EL (cell line): ENCODE data around the gene CD244.
"Not testable (repeated sequence)": the region's sequence is repeated elsewhere in the genome, so short reads cannot be mapped to it uniquely, and the experiment has no call there.

Experiments used
- DNase-seq: peaks from one replicate; pipeline ENCODE4 v3.0.0-alpha.2; 2016

CD244 gene

GRCh38 chr1:160807247-160807646, 55.4 kb downstream of the CD244 start:
- no peak for DNase-seq

GRCh38 chr1:160806784-160807183, 55.9 kb downstream of the CD244 start:
- DNase-seq: no peak

- DNase-seq: no peak
These were observed 56.5 kb downstream of the CD244 start for GRCh38 chr1:160806109-160806665.

- no peak for DNase-seq
These were observed 60.7 kb downstream of the CD244 start for GRCh38 chr1:160801836-160802580.

GRCh38 chr1:160800645-160801408, 61.9 kb downstream of the CD244 start:
- no peak for DNase-seq

- no peak for DNase-seq
These were observed 62.5 kb downstream of the CD244 start for GRCh38 chr1:160800142-160800541.

- DNase-seq: no peak
These were observed 63.0 kb downstream of the CD244 start for GRCh38 chr1:160799641-160800040.

GRCh38 chr1:160798439-160798838, 64.2 kb downstream of the CD244 start:
- DNase-seq: no peak

GRCh38 chr1:160797861-160798273, 64.8 kb downstream of the CD244 start:
- DNase-seq: no peak

- no peak for DNase-seq
These were observed 65.4 kb downstream of the CD244 start for GRCh38 chr1:160797271-160797709.

- no peak for DNase-seq
These were observed 66.7 kb downstream of the CD244 start, which contains the start of gene LY9 for GRCh38 chr1:160795951-160796383. TSS of gene LY9 (plus strand) at chr1:160796174. CDS start at chr1:160796188, 14 bp downstream.

GRCh38 chr1:160794376-160794775, 68.3 kb downstream of the CD244 start:
- DNase-seq: no peak

GRCh38 chr1:160789702-160790611, 72.7 kb downstream of the CD244 start:
- no peak for DNase-seq

GRCh38 chr1:160789051-160789701, 73.5 kb downstream of the CD244 start:
- DNase-seq: no peak

- not testable (repeated sequence) for DNase-seq
These were observed 79.5 kb downstream of the CD244 start for GRCh38 chr1:160782988-160783765.

GRCh38 chr1:160781914-160782689, 80.6 kb downstream of the CD244 start:
- DNase-seq: no peak

- no peak for DNase-seq
These were observed 81.4 kb downstream of the CD244 start for GRCh38 chr1:160781186-160781766.

- no peak for DNase-seq
These were observed 82.3 kb downstream of the CD244 start for GRCh38 chr1:160780398-160780755.
